Osteoblast (primary cell): ENCODE results near the gene LRRC4C. TPM values are rescaled to one million over a fixed set of nuclear protein-coding genes. Genes with fewer than 3 reads are reported as not detected.
"Not testable (repeated sequence)": the region's sequence is repeated elsewhere in the genome, so short reads cannot be mapped to it uniquely, and the experiment has no call there.

Experiments
- DNase-seq: peaks from one replicate; pipeline ENCODE4 v3.0.0; 2011; ENCODE audit warnings: low spot score, mixed read lengths; ENCODE audit not compliant: insufficient read length; ENCODE audit errors: missing footprints
- H2AFZ ChIP-seq: 2 replicates; pipeline ENCODE4 v1.6.0; 2011; ENCODE audit warnings: mild to moderate bottlenecking, low read length
- H3K27ac ChIP-seq: 2 replicates; pipeline ENCODE4 v1.5.1; 2011; ENCODE audit warnings: mild to moderate bottlenecking, low read depth, low read length, moderate library complexity
- H3K27me3 ChIP-seq: 2 replicates; pipeline ENCODE4 v1.6.0; 2012; ENCODE audit warnings: mild to moderate bottlenecking, control low read depth, inconsistent platforms, low read length, moderate library complexity; ENCODE audit not compliant: insufficient read depth
- H3K36me3 ChIP-seq: 2 replicates; pipeline ENCODE4 v1.5.1; 2011; ENCODE audit warnings: mild to moderate bottlenecking, low read length, control low read depth, moderate library complexity; ENCODE audit not compliant: insufficient read depth
- H3K4me1 ChIP-seq: 2 replicates; pipeline ENCODE4 v1.5.1; 2011; ENCODE audit warnings: mild to moderate bottlenecking, low read length, control low read depth, moderate library complexity; ENCODE audit not compliant: insufficient read depth
- H3K4me2 ChIP-seq: 2 replicates; pipeline ENCODE4 v1.6.0; 2011; ENCODE audit warnings: mild to moderate bottlenecking, low read length; ENCODE audit not compliant: insufficient read depth
- H3K4me3 ChIP-seq: fragments of 200-600 bp; sonication (generic); 3 replicates; pipeline ENCODE4 v1.5.1; 2012; ENCODE audit warnings: mild to moderate bottlenecking, low read length, inconsistent platforms; ENCODE audit not compliant: insufficient read depth
- H3K79me2 ChIP-seq: 2 replicates; pipeline ENCODE4 v1.6.0; 2012; ENCODE audit warnings: mild to moderate bottlenecking, low read length, control low read depth, inconsistent platforms; ENCODE audit not compliant: insufficient read depth
- H3K9me3 ChIP-seq: 2 replicates; pipeline ENCODE4 v1.5.1; 2011; ENCODE audit warnings: low read depth, low read length, control low read depth
- H4K20me1 ChIP-seq: 2 replicates; pipeline ENCODE4 v1.6.0; 2012; ENCODE audit warnings: mild to moderate bottlenecking, low read length, control low read depth; ENCODE audit not compliant: insufficient read depth
- CTCF ChIP-seq: IDR thresholded peaks from 2 replicates; pipeline ENCODE4 v1.5.1; 2011; ENCODE audit warnings: mild to moderate bottlenecking, low read depth, low read length, moderate library complexity; ENCODE audit errors: extremely low read depth
- total RNA-seq: library from RNA; depleted of rRNA; stranded (reverse); fragments of >200 nt; gene quantifications from 2 replicates; pipeline ENCODE4 v1.2.3, GENCODE V29; 2012

Gene LRRC4C
- total RNA-seq, 1 donor: 2.2 TPM

- DNase-seq: no peak
- Histone ChIP-seq H3K36me3 (no peaks in the 10 kb centered on the region), H3K79me2 (no peaks in the 10 kb centered on the region), H3K4me2 (no peak overlapping the region), H4K20me1 (no peaks in the 10 kb centered on the region), H2AFZ (no peak overlapping the region), H3K4me3 (no peak overlapping the region), H3K9me3 (no peaks in the 10 kb centered on the region), H3K4me1 (no peaks in the 10 kb centered on the region), H3K27me3 (no peaks in the 10 kb centered on the region), H3K27ac (no peak overlapping the region)
- no peak for TF ChIP-seq CTCF
Measured at GRCh38 chr11:40924915-40925314, 534.5 kb downstream of the LRRC4C start.

DNA sequence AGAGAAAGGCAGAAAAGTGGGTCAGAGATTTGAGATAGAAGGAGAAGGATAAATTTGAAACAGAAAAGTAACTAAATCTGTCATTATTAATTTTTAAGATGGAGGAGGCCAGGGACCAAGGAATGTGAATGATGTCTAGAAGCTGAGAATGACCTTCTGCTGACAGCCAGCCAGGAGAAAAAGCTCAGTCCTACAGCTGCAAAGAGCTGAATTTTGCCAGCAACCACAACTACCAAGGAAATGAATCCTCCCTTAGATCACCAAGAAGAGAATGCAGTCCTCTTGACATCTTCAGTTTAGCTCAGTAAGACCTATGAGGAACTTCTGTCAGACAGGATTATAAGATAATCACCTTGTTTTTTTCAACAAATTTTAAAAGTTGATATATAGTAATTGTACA lies 538.2 kb downstream of the LRRC4C start:
- Histone ChIP-seq H3K4me3 (no peak overlapping the region), H4K20me1 (no peaks in the 10 kb centered on the region), H3K9me3 (no peaks in the 10 kb centered on the region), H3K79me2 (no peaks in the 10 kb centered on the region), H3K4me1 (no peaks in the 10 kb centered on the region), H3K27me3 (no peaks in the 10 kb centered on the region), H3K4me2 (no peak overlapping the region), H3K36me3 (no peaks in the 10 kb centered on the region), H2AFZ (no peak overlapping the region), H3K27ac (no peak overlapping the region)
- TF ChIP-seq CTCF: no peak
- no peak for DNase-seq

DNA sequence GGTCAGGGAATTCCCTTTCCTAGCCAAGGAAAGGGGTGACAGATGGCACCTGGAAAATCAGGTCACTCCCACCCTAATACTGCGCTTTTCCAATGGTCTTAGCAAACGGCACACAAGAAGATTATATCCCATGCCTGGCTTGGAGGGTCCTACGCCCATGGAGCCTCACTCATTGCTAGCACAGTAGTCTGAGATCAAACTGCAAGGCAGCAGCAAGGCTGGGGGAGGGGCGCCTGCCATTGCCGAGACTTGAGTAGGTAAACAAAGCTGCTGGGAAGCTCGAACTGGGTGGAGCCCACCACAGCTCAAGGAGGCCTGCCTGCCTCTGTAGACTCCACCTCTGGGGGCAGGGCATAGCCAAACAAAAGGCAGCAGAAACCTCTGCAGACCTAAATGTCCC lies 548.7 kb downstream of the LRRC4C start:
- DNase-seq, H3K4me1 ChIP-seq, H3K9me3 ChIP-seq, H3K4me3 ChIP-seq, H3K4me2 ChIP-seq, H3K36me3 ChIP-seq, H3K79me2 ChIP-seq, H3K27ac ChIP-seq, H3K27me3 ChIP-seq, H4K20me1 ChIP-seq, H2AFZ ChIP-seq: not testable (repeated sequence)

- no peak for DNase-seq
- no peaks in the 10 kb centered on the region for H3K36me3 ChIP-seq
- peaks cover 4% of the 10 kb centered on the region for H3K9me3 ChIP-seq
- no peaks in the 10 kb centered on the region for H3K27me3 ChIP-seq
- no peak for TF ChIP-seq CTCF
- H3K4me3 ChIP-seq: no peak overlapping the region
- H2AFZ ChIP-seq: no peak overlapping the region
- no peaks in the 10 kb centered on the region for H3K79me2 ChIP-seq
- H4K20me1 ChIP-seq: no peaks in the 10 kb centered on the region
- no peak overlapping the region for H3K27ac ChIP-seq
- H3K4me1 ChIP-seq: no peaks in the 10 kb centered on the region
- H3K4me2 ChIP-seq: no peak overlapping the region
Measured at GRCh38 chr11:40894501-40894900, 565.0 kb downstream of the LRRC4C start.
